ENCODE results near the gene TACC2.

Gene TACC2

GRCh38 chr10:122281751-122282150, 292.8 kb downstream of the TACC2 start:
- H3K9me3 ChIP-seq (ENCODE audit: control insufficient read depth in 5 of 5, low read length in 5 of 5) = no peaks in the 10 kb centered on the region
- H3K4me3 ChIP-seq (ENCODE audit: low read depth in 1 of 5, low read length in 5 of 5) = no peak overlapping the region
- no peak overlapping the region for H3K9ac ChIP-seq (ENCODE audit: low read length in 5 of 5)
- H3K27ac ChIP-seq (ENCODE audit: low read depth, low read length) = no peak overlapping the region
- peaks cover 0 to 3% (median 2%) of the 10 kb centered on the region in 5 donors for H3K4me1 ChIP-seq (ENCODE audit: control insufficient read depth in 5 of 5, insufficient read depth in 5 of 5, low read length in 5 of 5)
- H3K36me3 ChIP-seq (ENCODE audit: control insufficient read depth in 5 of 5, insufficient read depth in 5 of 5, low read length in 5 of 5) = no peaks in the 10 kb centered on the region
- no peaks in the 10 kb centered on the region for H3K27me3 ChIP-seq (ENCODE audit: control insufficient read depth in 5 of 5, insufficient read depth in 4 of 5, low read length in 5 of 5)

GRCh38 chr10:122282253-122282671, 293.3 kb downstream of the TACC2 start:
- no peaks in the 10 kb centered on the region for H3K9me3 ChIP-seq (ENCODE audit: control insufficient read depth in 5 of 5, low read length in 5 of 5)
- H3K27ac ChIP-seq (ENCODE audit: low read depth, low read length) = no peak overlapping the region
- H3K9ac ChIP-seq (ENCODE audit: low read length in 5 of 5) = no peak overlapping the region
- no peaks in the 10 kb centered on the region for H3K27me3 ChIP-seq (ENCODE audit: control insufficient read depth in 5 of 5, insufficient read depth in 4 of 5, low read length in 5 of 5)
- peaks cover 0 to 7% (median 5%) of the 10 kb centered on the region in 5 donors for H3K4me1 ChIP-seq (ENCODE audit: control insufficient read depth in 5 of 5, insufficient read depth in 5 of 5, low read length in 5 of 5)
- no peaks in the 10 kb centered on the region for H3K36me3 ChIP-seq (ENCODE audit: control insufficient read depth in 5 of 5, insufficient read depth in 5 of 5, low read length in 5 of 5)
- no peak overlapping the region for H3K4me3 ChIP-seq (ENCODE audit: low read depth in 1 of 5, low read length in 5 of 5)

GRCh38 chr10:122282909-122283308, 293.9 kb downstream of the TACC2 start:
- H3K36me3 ChIP-seq (ENCODE audit: control insufficient read depth in 5 of 5, insufficient read depth in 5 of 5, low read length in 5 of 5) = no peaks in the 10 kb centered on the region
- no peak overlapping the region for H3K4me3 ChIP-seq (ENCODE audit: low read depth in 1 of 5, low read length in 5 of 5)
- H3K9me3 ChIP-seq (ENCODE audit: control insufficient read depth in 5 of 5, low read length in 5 of 5) = no peaks in the 10 kb centered on the region
- no peak overlapping the region for H3K9ac ChIP-seq (ENCODE audit: low read length in 5 of 5)
- no peak overlapping the region for H3K27ac ChIP-seq (ENCODE audit: low read depth, low read length)
- peaks cover 0 to 9% (median 8%) of the 10 kb centered on the region in 5 donors for H3K4me1 ChIP-seq (ENCODE audit: control insufficient read depth in 5 of 5, insufficient read depth in 5 of 5, low read length in 5 of 5)
- no peaks in the 10 kb centered on the region for H3K27me3 ChIP-seq (ENCODE audit: control insufficient read depth in 5 of 5, insufficient read depth in 4 of 5, low read length in 5 of 5)

GRCh38 chr10:122285506-122286444, 296.8 kb downstream of the TACC2 start:
- Histone ChIP-seq H3K9me3 (ENCODE audit: control insufficient read depth in 5 of 5, low read length in 5 of 5) (no peaks in the 10 kb centered on the region), H3K4me3 (ENCODE audit: low read depth in 1 of 5, low read length in 5 of 5) (no peak overlapping the region), H3K36me3 (ENCODE audit: control insufficient read depth in 5 of 5, insufficient read depth in 5 of 5, low read length in 5 of 5) (no peaks in the 10 kb centered on the region), H3K9ac (ENCODE audit: low read length in 5 of 5) (no peak overlapping the region), H3K4me1 (ENCODE audit: control insufficient read depth in 5 of 5, insufficient read depth in 5 of 5, low read length in 5 of 5) (peaks cover 0 to 9% (median 8%) of the 10 kb centered on the region in 5 donors), H3K27me3 (ENCODE audit: control insufficient read depth in 5 of 5, insufficient read depth in 4 of 5, low read length in 5 of 5) (no peaks in the 10 kb centered on the region), H3K27ac (ENCODE audit: low read depth, low read length) (no peak overlapping the region)

GRCh38 chr10:122286867-122287266, 297.9 kb downstream of the TACC2 start:
- H3K9me3 ChIP-seq (ENCODE audit: control insufficient read depth in 5 of 5, low read length in 5 of 5) = no peaks in the 10 kb centered on the region
- no peak overlapping the region for H3K27ac ChIP-seq (ENCODE audit: low read depth, low read length)
- H3K27me3 ChIP-seq (ENCODE audit: control insufficient read depth in 5 of 5, insufficient read depth in 4 of 5, low read length in 5 of 5) = no peaks in the 10 kb centered on the region
- no peak overlapping the region for H3K4me3 ChIP-seq (ENCODE audit: low read depth in 1 of 5, low read length in 5 of 5)
- H3K9ac ChIP-seq (ENCODE audit: low read length in 5 of 5) = no peak overlapping the region
- H3K4me1 ChIP-seq (ENCODE audit: control insufficient read depth in 5 of 5, insufficient read depth in 5 of 5, low read length in 5 of 5) = peaks cover 0 to 9% (median 8%) of the 10 kb centered on the region in 5 donors
- no peaks in the 10 kb centered on the region for H3K36me3 ChIP-seq (ENCODE audit: control insufficient read depth in 5 of 5, insufficient read depth in 5 of 5, low read length in 5 of 5)

- no peak overlapping the region for H3K27ac ChIP-seq (ENCODE audit: low read depth, low read length)
- no peak overlapping the region for H3K4me3 ChIP-seq (ENCODE audit: low read depth in 1 of 5, low read length in 5 of 5)
- peaks cover 0 to 9% (median 8%) of the 10 kb centered on the region in 5 donors for H3K4me1 ChIP-seq (ENCODE audit: control insufficient read depth in 5 of 5, insufficient read depth in 5 of 5, low read length in 5 of 5)
- no peaks in the 10 kb centered on the region for H3K36me3 ChIP-seq (ENCODE audit: control insufficient read depth in 5 of 5, insufficient read depth in 5 of 5, low read length in 5 of 5)
- H3K9me3 ChIP-seq (ENCODE audit: control insufficient read depth in 5 of 5, low read length in 5 of 5) = no peaks in the 10 kb centered on the region
- H3K9ac ChIP-seq (ENCODE audit: low read length in 5 of 5) = no peak overlapping the region
- no peaks in the 10 kb centered on the region for H3K27me3 ChIP-seq (ENCODE audit: control insufficient read depth in 5 of 5, insufficient read depth in 4 of 5, low read length in 5 of 5)
Observed at GRCh38 chr10:122287570-122287969, 298.6 kb downstream of the TACC2 start.

GRCh38 chr10:122288262-122288661, 299.3 kb downstream of the TACC2 start:
- Histone ChIP-seq H3K9ac (ENCODE audit: low read length in 5 of 5) (no peak overlapping the region), H3K4me1 (ENCODE audit: control insufficient read depth in 5 of 5, insufficient read depth in 5 of 5, low read length in 5 of 5) (peaks cover 0 to 9% (median 8%) of the 10 kb centered on the region in 5 donors), H3K9me3 (ENCODE audit: control insufficient read depth in 5 of 5, low read length in 5 of 5) (no peaks in the 10 kb centered on the region), H3K27me3 (ENCODE audit: control insufficient read depth in 5 of 5, insufficient read depth in 4 of 5, low read length in 5 of 5) (no peaks in the 10 kb centered on the region), H3K36me3 (ENCODE audit: control insufficient read depth in 5 of 5, insufficient read depth in 5 of 5, low read length in 5 of 5) (no peaks in the 10 kb centered on the region), H3K4me3 (ENCODE audit: low read depth in 1 of 5, low read length in 5 of 5) (no peak overlapping the region), H3K27ac (ENCODE audit: low read depth, low read length) (no peak overlapping the region)

- no peak overlapping the region for H3K4me3 ChIP-seq (ENCODE audit: low read depth in 1 of 5, low read length in 5 of 5)
- no peaks in the 10 kb centered on the region for H3K9me3 ChIP-seq (ENCODE audit: control insufficient read depth in 5 of 5, low read length in 5 of 5)
- H3K27me3 ChIP-seq (ENCODE audit: control insufficient read depth in 5 of 5, insufficient read depth in 4 of 5, low read length in 5 of 5) = no peaks in the 10 kb centered on the region
- no peaks in the 10 kb centered on the region for H3K36me3 ChIP-seq (ENCODE audit: control insufficient read depth in 5 of 5, insufficient read depth in 5 of 5, low read length in 5 of 5)
- H3K4me1 ChIP-seq (ENCODE audit: control insufficient read depth in 5 of 5, insufficient read depth in 5 of 5, low read length in 5 of 5) = peaks cover 0 to 9% (median 8%) of the 10 kb centered on the region in 5 donors
- no peak overlapping the region for H3K9ac ChIP-seq (ENCODE audit: low read length in 5 of 5)
- H3K27ac ChIP-seq (ENCODE audit: low read depth, low read length) = no peak overlapping the region
Observed at GRCh38 chr10:122288917-122289316, 300.0 kb downstream of the TACC2 start.

GRCh38 chr10:122290334-122290733, 301.4 kb downstream of the TACC2 start:
- no peak overlapping the region for H3K4me3 ChIP-seq (ENCODE audit: low read depth in 1 of 5, low read length in 5 of 5)
- no peaks in the 10 kb centered on the region for H3K36me3 ChIP-seq (ENCODE audit: control insufficient read depth in 5 of 5, insufficient read depth in 5 of 5, low read length in 5 of 5)
- H3K27me3 ChIP-seq (ENCODE audit: control insufficient read depth in 5 of 5, insufficient read depth in 4 of 5, low read length in 5 of 5) = no peaks in the 10 kb centered on the region
- H3K9me3 ChIP-seq (ENCODE audit: control insufficient read depth in 5 of 5, low read length in 5 of 5) = no peaks in the 10 kb centered on the region
- H3K4me1 ChIP-seq (ENCODE audit: control insufficient read depth in 5 of 5, insufficient read depth in 5 of 5, low read length in 5 of 5) = peaks cover 0 to 9% (median 8%) of the 10 kb centered on the region in 5 donors
- H3K27ac ChIP-seq (ENCODE audit: low read depth, low read length) = no peak overlapping the region
- H3K9ac ChIP-seq (ENCODE audit: low read length in 5 of 5) = no peak overlapping the region

GRCh38 chr10:122290833-122291532, 302.0 kb downstream of the TACC2 start:
- H3K9me3 ChIP-seq (ENCODE audit: control insufficient read depth in 5 of 5, low read length in 5 of 5) = no peaks in the 10 kb centered on the region
- no peaks in the 10 kb centered on the region for H3K36me3 ChIP-seq (ENCODE audit: control insufficient read depth in 5 of 5, insufficient read depth in 5 of 5, low read length in 5 of 5)
- H3K9ac ChIP-seq (ENCODE audit: low read length in 5 of 5) = no peak overlapping the region
- no peaks in the 10 kb centered on the region for H3K27me3 ChIP-seq (ENCODE audit: control insufficient read depth in 5 of 5, insufficient read depth in 4 of 5, low read length in 5 of 5)
- H3K27ac ChIP-seq (ENCODE audit: low read depth, low read length) = no peak overlapping the region
- H3K4me3 ChIP-seq (ENCODE audit: low read depth in 1 of 5, low read length in 5 of 5) = no peak overlapping the region
- peaks cover 0 to 9% (median 8%) of the 10 kb centered on the region in 5 donors for H3K4me1 ChIP-seq (ENCODE audit: control insufficient read depth in 5 of 5, insufficient read depth in 5 of 5, low read length in 5 of 5)

Measured in subcutaneous abdominal adipose tissue (tissue), 5 donors.